Measurements from ENCODE around the gene GHRHR. TPM values are rescaled to one million over a fixed set of nuclear protein-coding genes. Genes with fewer than 3 reads are reported as not detected.

Gene GHRHR
- total and polyA plus RNA-seq, 2 donors (not counting 1 experiment from before 2014, with no cell fraction given), result not detected

DNA sequence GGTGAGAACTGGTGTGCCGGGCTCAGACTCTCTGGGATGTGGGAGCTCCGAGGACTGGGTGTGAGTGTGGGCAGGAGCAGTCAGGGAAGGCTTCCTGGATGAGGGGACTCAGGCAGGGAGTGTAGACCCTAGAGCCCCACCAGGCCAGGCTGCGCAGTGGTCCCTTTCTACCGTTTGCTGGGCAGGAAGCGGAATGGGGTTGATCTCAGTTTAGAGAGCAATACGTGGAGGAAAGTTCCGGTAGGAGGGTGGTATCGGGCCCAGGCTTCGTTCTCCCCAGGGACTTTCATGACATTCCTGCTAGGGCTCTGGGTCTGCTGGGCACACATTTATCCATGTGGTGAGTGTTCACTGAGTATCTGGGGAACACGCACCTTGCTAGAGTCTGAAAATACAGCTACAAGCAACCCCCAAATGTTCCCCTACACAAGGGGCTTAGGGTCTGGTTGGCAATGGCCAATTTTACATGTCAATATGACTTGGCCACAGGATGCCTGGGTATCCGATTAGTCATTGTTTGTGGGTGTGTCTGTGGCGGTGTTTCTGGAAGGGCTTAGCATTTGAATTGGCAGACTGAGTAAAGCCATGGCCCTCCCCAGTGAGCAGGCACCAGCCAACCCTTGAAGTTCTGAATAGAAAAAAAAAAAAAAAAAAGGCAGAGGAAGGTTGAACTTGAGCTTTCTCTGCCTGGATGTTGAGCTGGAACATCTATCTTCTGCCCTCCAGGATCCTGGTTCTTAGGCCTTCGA is 20.8 kb downstream of the GHRHR start:
- peaks cover 0 to 8% (median 4%) of the 10 kb centered on the region in 4 experiments for H3K27me3 ChIP-seq (replicated peaks in 1 of 4; ENCODE audit: control extremely low read depth in 1 of 4, control insufficient read depth in 3 of 4, insufficient read depth in 4 of 4, low read length in 3 of 4)
- H3K9me3 Mint-ChIP-seq (ENCODE audit: insufficient read depth), result no peaks in the 10 kb centered on the region
- no peak overlapping the region for H3K27ac ChIP-seq (ENCODE audit: low read length in 2 of 2)
- no peaks in the 10 kb centered on the region for H3K36me3 ChIP-seq (replicated peaks in 1 of 2; ENCODE audit: control extremely low read depth in 1 of 2, control insufficient read depth in 1 of 2, extremely low read depth in 1 of 2, insufficient read depth in 2 of 2, low read length in 1 of 2)
- no peak overlapping the region for H3K4me3 Mint-ChIP-seq
- peaks cover 41% of the 10 kb centered on the region for H3K27me3 Mint-ChIP-seq
- ChIA-PET POLR2A (no interaction called here), CTCF (interaction anchor here (0.5 to 4.0 kb wide), 7 partner anchors 9 to 138 kb away, joined by 3 to 20 read pairs (median 4); no protein-coding TSS in a partner anchor)
- H3K4me1 ChIP-seq (ENCODE audit: control insufficient read depth in 2 of 2, insufficient read depth in 2 of 2, low read length in 2 of 2), result no peaks in the 10 kb centered on the region
- WGBS (ENCODE audit: insufficient coverage), result 61% methylated on average over 8 of the region's 13 CpGs
- intact Hi-C loops (cut with micrococcal nuclease), result loop anchor here (10.0 kb wide), 1 partner anchor 750 kb away; no protein-coding TSS in a partner anchor
- no peaks in the 10 kb centered on the region for H3K79me2 ChIP-seq (ENCODE audit: control insufficient read depth, insufficient read depth, low read length)
- peaks cover 7% of the 10 kb centered on the region for H3K4me1 Mint-ChIP-seq
- no peak overlapping the region for H3K27ac Mint-ChIP-seq
- TF ChIP-seq EZH2 (IDR thresholded peaks at IDR 0.05; ENCODE audit: borderline replicate concordance, insufficient read depth, low read depth, low read length, poor library complexity, severe bottlenecking), result no peak
- no peak overlapping the region for H2AFZ ChIP-seq (ENCODE audit: insufficient read depth, low read depth, low read length, poor library complexity, severe bottlenecking)
- no peak overlapping the region for H3K4me2 ChIP-seq (replicated peaks; ENCODE audit: low read depth, low read length, poor library complexity, severe bottlenecking)
- no peak for ATAC-seq (ENCODE audit: low read depth)
- no peak for DNase-seq
- H3K9me3 ChIP-seq (ENCODE audit: control extremely low read depth in 1 of 3, control insufficient read depth in 2 of 3, insufficient read depth in 1 of 3, low read length in 2 of 3), result no peaks in the 10 kb centered on the region
- H3K4me3 ChIP-seq (ENCODE audit: control extremely low read depth in 1 of 5, extremely low read depth in 1 of 5, insufficient read depth in 1 of 5, low read depth in 2 of 5, low read length in 4 of 5), result no peak overlapping the region
- no peaks in the 10 kb centered on the region for H4K20me1 ChIP-seq (ENCODE audit: control insufficient read depth, insufficient read depth, low read length, poor library complexity, severe bottlenecking)
- H3K9ac ChIP-seq (ENCODE audit: low read length), result no peak overlapping the region

DNA sequence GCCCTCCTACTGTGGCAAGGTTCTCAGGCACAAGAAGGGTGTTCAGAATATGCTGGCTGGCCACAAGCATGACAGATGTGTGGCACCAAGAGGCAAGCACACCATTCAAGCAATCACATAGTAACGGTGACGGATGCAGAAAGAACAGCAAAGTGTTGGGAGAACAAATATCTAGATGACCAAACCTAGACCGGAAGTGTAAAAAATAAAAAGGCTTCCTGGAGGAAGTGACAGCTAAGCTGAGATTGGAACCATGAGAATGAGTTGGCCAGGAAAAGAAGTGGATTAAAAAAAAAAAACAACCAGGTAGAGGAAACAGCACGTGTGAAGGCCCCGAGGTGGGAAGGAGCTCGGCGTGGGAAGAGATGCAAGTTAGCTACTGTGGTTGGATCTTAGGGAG is 22.0 kb downstream of the GHRHR start:
- CTCF ChIA-PET, result interaction anchor here (0.6 to 4.0 kb wide), 5 partner anchors 12 to 140 kb away, joined by 3 to 20 read pairs (median 4); no protein-coding TSS in a partner anchor
- Histone ChIP-seq H3K79me2 (ENCODE audit: control insufficient read depth, insufficient read depth, low read length) (no peaks in the 10 kb centered on the region), H3K27ac (ENCODE audit: low read length in 2 of 2) (no peak overlapping the region), H3K9ac (ENCODE audit: low read length) (no peak overlapping the region), H3K27me3 (replicated peaks in 1 of 4; ENCODE audit: control extremely low read depth in 1 of 4, control insufficient read depth in 3 of 4, insufficient read depth in 4 of 4, low read length in 3 of 4) (peaks cover 0 to 8% (median 4%) of the 10 kb centered on the region in 4 experiments), H3K4me1 (ENCODE audit: control insufficient read depth in 2 of 2, insufficient read depth in 2 of 2, low read length in 2 of 2) (no peaks in the 10 kb centered on the region), H3K36me3 (replicated peaks in 1 of 2; ENCODE audit: control extremely low read depth in 1 of 2, control insufficient read depth in 1 of 2, extremely low read depth in 1 of 2, insufficient read depth in 2 of 2, low read length in 1 of 2) (no peaks in the 10 kb centered on the region), H2AFZ (ENCODE audit: insufficient read depth, low read depth, low read length, poor library complexity, severe bottlenecking) (no peak overlapping the region), H3K9me3 (ENCODE audit: control extremely low read depth in 1 of 3, control insufficient read depth in 2 of 3, insufficient read depth in 1 of 3, low read length in 2 of 3) (no peaks in the 10 kb centered on the region), H3K4me2 (replicated peaks; ENCODE audit: low read depth, low read length, poor library complexity, severe bottlenecking) (no peak overlapping the region), H4K20me1 (ENCODE audit: control insufficient read depth, insufficient read depth, low read length, poor library complexity, severe bottlenecking) (no peaks in the 10 kb centered on the region), H3K4me3 (ENCODE audit: control extremely low read depth in 1 of 5, extremely low read depth in 1 of 5, insufficient read depth in 1 of 5, low read depth in 2 of 5, low read length in 4 of 5) (no peak overlapping the region)
- Mint-ChIP-seq H3K4me1 (peaks cover 7% of the 10 kb centered on the region), H3K9me3 (ENCODE audit: insufficient read depth) (no peaks in the 10 kb centered on the region), H3K4me3 (no peak overlapping the region), H3K27me3 (peaks cover 41% of the 10 kb centered on the region), H3K27ac (no peak overlapping the region)
- intact Hi-C loops (cut with micrococcal nuclease), result loop anchor here (10.0 kb wide), 1 partner anchor 749 kb away; no protein-coding TSS in a partner anchor
- POLR2A ChIA-PET, result no interaction called here
- TF ChIP-seq EZH2 (IDR thresholded peaks at IDR 0.05; ENCODE audit: borderline replicate concordance, insufficient read depth, low read depth, low read length, poor library complexity, severe bottlenecking), result no peak
- TF ChIP-seq, protein P1, sequence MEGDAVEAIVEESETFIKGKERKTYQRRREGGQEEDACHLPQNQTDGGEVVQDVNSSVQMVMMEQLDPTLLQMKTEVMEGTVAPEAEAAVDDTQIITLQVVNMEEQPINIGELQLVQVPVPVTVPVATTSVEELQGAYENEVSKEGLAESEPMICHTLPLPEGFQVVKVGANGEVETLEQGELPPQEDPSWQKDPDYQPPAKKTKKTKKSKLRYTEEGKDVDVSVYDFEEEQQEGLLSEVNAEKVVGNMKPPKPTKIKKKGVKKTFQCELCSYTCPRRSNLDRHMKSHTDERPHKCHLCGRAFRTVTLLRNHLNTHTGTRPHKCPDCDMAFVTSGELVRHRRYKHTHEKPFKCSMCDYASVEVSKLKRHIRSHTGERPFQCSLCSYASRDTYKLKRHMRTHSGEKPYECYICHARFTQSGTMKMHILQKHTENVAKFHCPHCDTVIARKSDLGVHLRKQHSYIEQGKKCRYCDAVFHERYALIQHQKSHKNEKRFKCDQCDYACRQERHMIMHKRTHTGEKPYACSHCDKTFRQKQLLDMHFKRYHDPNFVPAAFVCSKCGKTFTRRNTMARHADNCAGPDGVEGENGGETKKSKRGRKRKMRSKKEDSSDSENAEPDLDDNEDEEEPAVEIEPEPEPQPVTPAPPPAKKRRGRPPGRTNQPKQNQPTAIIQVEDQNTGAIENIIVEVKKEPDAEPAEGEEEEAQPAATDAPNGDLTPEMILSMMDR (IDR thresholded peaks at IDR 0.05), result no peak
- WGBS (ENCODE audit: insufficient coverage), result 52% methylated on average over 5 of the region's 7 CpGs
- ATAC-seq (ENCODE audit: low read depth) (no peak), DNase-seq (no peak)

Data from B cell (primary cell).